Heart left ventricle (tissue), 13 donors: ENCODE data around the gene TEX26.

Source experiments
- POLR2A ChIP-seq, 2 donors: fragments of 450-650 bp; IDR thresholded peaks; one replicate each; pipeline ENCODE4 v1.6.1; 2017; ENCODE audit warnings: antibody characterized with exemption in 2 of 2, mild to moderate bottlenecking in 2 of 2, moderate library complexity in 2 of 2
- TF ChIP-seq, protein P1 (sequence below), 12 donors: fragments of 200-600 bp; sonication (generic) in 4 of 12; IDR thresholded peaks; one replicate each; pipeline versions ENCODE4 v1.5.0 to v1.8.0; 2018 to 2022; ENCODE audit warnings: antibody characterized with exemption in 12 of 12, mild to moderate bottlenecking in 5 of 12
- donor health status: ischemic (EF 13 %, LVEDD 7.1; RV severe dilation, severe dysfunction).
- donor health status: DM: no; HTN: yes; CAD: no.
- donor health status: DM: no; HTN: no; CAD: no.
- donor health status: ischemic (EF 25% LVEDD 6.9; RV normal size, moderate dysfunction).
- donor health status: ischemic (EF 25% LVEDD 5.7; RV mildly dilated, moderate dysfunction).
- donor health status: ischemic (EF 35%, LVEDD 5.7; RV mildly dilated, moderate dysfunction).
- donor health status: nonischemic (EF 11% LVEDD 7.7; RV severe dilation, severe dysfunction).
- donor health status: DM: yes; HTN: yes; CAD: no.
- donor health status: PGD.
- donor health status: ischemic (EF 29% LVEDD 5.4; RV normal size, mild dysfunction).
- donor health status: nonischemic (EF 23%, LVEDD 6.1; RV moderate dilation, normal function).

DNA sequence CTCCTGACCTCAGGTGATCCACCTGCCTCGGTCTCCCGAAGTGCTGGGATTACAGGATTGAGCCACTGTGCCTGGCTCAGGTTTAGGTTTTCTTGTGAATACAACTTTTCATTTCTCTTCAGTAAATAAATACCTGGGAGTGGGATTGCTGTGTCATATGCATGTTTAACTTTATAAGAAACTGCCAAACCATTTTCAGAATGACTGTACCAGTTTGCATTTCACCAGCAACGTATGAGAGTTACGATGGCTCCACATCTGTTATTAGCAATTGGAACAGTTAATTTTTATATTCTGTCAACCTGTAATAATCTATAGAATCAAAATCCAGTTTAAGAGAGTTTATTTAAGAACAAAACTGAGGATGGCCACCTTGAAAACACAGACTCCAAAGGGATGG lies 52.2 kb downstream of the TEX26 start:
- TF ChIP-seq, protein P1, sequence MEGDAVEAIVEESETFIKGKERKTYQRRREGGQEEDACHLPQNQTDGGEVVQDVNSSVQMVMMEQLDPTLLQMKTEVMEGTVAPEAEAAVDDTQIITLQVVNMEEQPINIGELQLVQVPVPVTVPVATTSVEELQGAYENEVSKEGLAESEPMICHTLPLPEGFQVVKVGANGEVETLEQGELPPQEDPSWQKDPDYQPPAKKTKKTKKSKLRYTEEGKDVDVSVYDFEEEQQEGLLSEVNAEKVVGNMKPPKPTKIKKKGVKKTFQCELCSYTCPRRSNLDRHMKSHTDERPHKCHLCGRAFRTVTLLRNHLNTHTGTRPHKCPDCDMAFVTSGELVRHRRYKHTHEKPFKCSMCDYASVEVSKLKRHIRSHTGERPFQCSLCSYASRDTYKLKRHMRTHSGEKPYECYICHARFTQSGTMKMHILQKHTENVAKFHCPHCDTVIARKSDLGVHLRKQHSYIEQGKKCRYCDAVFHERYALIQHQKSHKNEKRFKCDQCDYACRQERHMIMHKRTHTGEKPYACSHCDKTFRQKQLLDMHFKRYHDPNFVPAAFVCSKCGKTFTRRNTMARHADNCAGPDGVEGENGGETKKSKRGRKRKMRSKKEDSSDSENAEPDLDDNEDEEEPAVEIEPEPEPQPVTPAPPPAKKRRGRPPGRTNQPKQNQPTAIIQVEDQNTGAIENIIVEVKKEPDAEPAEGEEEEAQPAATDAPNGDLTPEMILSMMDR (IDR thresholded peaks at IDR 0.05) = no peak
- TF ChIP-seq POLR2A (IDR thresholded peaks at IDR 0.05) = no peak
